ENCODE data around the gene ZNF91.

The ZNF91 gene

GRCh38 chr19:23406721-23407120 is 11.4 kb upstream of the ZNF91 start:
- no peak overlapping the region for H3K4me3 ChIP-seq (ENCODE audit: low read depth, low read length)
- TF ChIP-seq, protein P1, sequence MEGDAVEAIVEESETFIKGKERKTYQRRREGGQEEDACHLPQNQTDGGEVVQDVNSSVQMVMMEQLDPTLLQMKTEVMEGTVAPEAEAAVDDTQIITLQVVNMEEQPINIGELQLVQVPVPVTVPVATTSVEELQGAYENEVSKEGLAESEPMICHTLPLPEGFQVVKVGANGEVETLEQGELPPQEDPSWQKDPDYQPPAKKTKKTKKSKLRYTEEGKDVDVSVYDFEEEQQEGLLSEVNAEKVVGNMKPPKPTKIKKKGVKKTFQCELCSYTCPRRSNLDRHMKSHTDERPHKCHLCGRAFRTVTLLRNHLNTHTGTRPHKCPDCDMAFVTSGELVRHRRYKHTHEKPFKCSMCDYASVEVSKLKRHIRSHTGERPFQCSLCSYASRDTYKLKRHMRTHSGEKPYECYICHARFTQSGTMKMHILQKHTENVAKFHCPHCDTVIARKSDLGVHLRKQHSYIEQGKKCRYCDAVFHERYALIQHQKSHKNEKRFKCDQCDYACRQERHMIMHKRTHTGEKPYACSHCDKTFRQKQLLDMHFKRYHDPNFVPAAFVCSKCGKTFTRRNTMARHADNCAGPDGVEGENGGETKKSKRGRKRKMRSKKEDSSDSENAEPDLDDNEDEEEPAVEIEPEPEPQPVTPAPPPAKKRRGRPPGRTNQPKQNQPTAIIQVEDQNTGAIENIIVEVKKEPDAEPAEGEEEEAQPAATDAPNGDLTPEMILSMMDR (IDR thresholded peaks at IDR 0.05; ENCODE audit: low read depth, low read length), result no peak

DNA sequence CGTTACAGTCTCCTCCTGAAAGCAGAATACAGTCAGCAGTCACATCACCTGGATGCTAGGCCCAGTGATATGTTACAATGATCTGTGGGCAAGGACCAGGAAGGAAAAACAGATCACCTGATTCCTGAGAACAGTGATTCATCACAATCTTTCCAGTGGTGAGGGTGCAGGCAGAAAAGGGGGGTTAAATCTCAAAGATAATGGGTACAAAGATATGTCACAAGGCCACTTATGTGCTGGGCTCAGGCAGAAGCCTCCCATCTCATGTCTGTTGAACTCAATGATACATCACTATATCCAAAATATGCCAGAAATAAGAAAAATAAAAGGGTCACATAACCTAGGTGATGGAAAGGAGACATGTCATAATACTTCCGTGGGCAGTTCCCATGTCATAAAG is 10.8 kb upstream of the ZNF91 start:
- no peak overlapping the region for H3K4me3 ChIP-seq (ENCODE audit: low read depth, low read length)
- TF ChIP-seq, protein P1 (IDR thresholded peaks at IDR 0.05; ENCODE audit: low read depth, low read length), result no peak

GRCh38 chr19:23404676-23405075 is 9.4 kb upstream of the ZNF91 start:
- TF ChIP-seq, protein P1 (IDR thresholded peaks at IDR 0.05; ENCODE audit: low read depth, low read length), result no peak
- H3K4me3 ChIP-seq (ENCODE audit: low read depth, low read length), result no peak overlapping the region

- no peak overlapping the region for H3K4me3 ChIP-seq (ENCODE audit: low read depth, low read length)
- TF ChIP-seq, protein P1 (IDR thresholded peaks at IDR 0.05; ENCODE audit: low read depth, low read length), result no peak
Measured at GRCh38 chr19:23403581-23404324, 8.5 kb upstream of the ZNF91 start.

DNA sequence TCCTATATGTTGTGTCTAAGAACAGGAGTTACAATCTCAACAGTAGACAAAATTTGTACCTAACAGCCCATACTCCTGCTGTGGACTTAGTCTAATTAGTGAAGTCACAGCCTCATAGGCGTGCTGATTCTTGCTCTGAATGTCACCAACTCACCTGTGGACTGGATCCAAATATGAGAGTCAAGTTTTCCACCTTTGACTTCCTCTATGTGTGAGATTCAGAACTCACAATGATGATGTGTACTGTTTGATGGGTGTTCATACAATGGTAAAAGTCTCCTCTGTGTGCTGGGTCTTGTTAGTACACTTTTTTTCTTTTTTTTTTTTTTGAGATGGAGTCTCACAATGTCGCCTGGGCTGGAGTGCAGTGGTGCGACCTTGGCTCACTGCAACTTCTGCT is 7.8 kb upstream of the ZNF91 start:
- no peak overlapping the region for H3K4me3 ChIP-seq (ENCODE audit: low read depth, low read length)
- TF ChIP-seq, protein P1 (IDR thresholded peaks at IDR 0.05; ENCODE audit: low read depth, low read length), result no peak

DNA sequence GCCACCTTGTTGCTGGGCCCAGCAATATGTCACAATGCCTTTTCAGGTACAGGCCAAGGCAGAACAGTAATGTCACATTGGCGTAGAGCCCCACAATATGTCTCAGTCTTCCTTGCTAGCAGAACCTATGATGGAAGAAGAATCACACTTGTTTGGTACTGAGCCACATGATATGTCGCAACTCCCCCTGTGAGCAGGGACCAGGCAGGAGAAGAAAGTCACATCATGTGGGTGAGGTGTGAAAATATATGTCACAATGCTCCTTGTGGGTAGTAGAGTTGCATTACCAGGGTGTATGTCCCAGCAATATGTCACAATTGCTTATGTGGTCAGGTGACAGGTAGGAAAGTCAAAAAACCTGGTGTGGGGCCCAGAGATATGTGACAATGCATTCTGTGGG is 7.1 kb upstream of the ZNF91 start:
- no peak overlapping the region for H3K4me3 ChIP-seq (ENCODE audit: low read depth, low read length)
- TF ChIP-seq, protein P1 (IDR thresholded peaks at IDR 0.05; ENCODE audit: low read depth, low read length), result no peak

DNA sequence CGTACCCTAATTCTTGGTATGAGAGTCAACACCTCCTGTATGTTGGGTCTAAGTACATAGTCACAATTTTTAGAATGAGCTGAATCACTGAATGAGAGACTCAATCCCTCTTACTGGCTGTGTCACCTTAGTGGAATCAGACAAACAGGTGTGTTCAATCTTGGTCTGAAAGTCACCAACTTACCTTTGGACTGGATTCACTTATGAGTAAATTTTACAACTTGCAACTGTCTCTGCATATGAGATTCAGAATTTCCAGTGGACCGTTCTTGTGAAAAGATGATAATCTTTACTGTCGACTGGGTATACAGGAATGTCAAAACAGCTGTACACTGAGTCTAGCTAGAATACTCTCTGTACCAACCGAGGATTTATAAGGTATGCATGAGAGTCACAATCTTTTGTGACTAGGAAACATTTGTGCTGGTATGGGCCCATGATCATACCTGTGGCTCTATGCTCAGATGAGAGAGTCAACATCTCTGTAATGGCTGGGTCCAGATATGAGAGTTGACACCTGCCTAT is 5.9 kb upstream of the ZNF91 start:
- H3K4me3 ChIP-seq (ENCODE audit: low read depth, low read length), result no peak overlapping the region
- TF ChIP-seq, protein P1 (IDR thresholded peaks at IDR 0.05; ENCODE audit: low read depth, low read length), result no peak
